ENCODE results near the gene IL4R.
A peak's percentile ranks its signal among the peaks of the same experiment; 100 is the strongest.

Gene IL4R

DNA sequence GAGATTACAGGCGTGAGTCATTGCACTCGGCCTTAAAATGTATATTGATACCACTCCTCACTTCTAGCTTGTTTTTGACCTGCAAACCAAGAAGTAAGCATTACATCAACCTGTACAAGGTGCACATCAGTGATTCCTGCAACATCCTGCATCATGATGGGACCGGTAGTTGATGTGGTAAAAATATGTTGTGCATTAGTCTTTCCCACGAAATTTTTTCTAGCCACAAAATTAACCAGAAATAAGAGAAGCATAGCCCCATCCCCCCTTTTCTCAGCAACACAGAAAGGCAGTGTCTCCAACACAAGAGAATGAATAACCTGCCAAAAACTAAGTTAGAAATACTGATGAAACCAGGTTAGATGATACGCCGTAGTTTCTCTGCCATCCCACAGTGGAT, 24.1 kb upstream of the IL4R start:
- no peak for DNase-seq

DNA sequence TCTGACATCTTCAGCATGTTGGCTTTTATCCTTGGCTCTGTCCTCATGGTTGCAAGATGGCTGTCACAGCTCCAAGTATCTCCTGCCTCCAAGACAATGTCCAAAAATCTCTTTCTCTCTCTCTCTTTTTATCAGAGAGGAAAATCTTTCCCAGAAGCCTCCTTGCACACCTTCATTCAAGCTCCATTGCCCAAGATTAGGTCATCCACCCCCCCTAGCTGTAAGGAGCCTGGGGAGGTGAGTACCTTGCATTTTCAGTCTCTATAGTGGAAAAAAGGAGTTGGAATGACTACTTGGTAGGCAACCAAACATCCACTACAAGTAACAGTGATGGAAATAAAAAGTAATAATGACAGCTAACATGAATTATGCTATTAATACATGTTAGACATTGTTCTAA, 23.2 kb upstream of the IL4R start:
- no peak for DNase-seq

DNA sequence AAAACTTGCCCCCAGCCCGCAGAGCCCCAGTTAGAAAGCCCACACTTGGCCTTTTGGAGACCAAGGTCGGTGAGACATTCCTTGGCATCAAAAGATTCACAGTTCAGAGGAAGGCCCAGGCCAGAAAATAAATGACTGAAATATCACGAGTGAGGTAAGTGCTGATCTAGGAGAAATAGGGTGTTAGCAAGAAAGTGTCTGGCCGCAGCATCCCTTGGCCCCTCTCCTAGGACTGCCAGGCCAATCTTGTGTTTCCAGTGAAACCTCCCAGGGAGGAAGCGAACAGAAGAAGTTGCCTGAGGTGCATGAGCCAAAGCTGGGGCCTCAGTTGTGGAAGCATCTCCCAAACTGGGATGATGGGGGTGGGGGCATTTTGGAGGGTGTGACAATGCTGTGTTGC, 22.7 kb upstream of the IL4R start:
- DNase-seq, result no peak

DNA sequence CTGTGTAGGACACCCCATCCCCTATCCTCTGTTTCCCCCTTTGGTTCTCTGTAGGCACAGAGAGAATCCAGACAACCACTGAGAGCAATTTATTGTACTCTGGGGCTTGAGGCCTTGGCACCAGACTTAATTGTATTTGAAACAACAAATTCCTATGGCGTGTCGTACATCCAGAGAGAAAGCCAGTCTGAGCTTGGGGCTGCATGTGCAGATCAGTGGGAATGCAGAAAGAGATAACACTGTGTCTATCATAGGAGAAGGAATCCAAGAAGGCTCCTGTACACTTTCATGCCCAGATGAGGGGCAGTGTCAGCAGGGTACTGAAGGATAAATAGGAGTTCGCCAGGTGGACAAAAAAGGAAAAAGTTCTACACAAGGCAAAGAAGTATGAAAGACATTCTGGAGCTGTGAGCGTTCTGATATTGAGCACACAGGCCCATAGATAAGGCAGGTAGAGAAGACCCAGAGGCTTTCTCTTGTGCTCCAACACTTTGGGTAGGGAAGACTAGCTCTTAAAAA, 22.0 kb upstream of the IL4R start:
- DNase-seq, result no peak

DNA sequence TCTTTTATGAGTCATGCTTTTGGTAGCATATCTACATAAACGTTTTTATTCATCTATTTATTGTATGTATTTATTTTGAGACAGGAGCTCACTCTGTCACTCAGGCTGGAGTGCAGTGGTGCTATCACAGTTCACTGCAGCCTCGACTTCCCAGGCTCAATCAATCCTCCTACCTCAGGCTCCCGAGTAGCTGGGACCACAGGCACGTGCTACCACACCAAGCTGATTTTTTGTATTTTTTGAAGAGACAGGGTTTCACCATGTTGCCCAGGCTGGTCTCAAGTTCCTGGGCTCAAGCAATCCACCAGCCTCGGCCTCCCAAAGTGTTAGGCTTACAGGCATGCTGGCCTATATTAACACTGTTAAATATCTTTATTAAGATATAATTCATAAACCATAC, 20.4 kb upstream of the IL4R start:
- no peak for DNase-seq

DNA sequence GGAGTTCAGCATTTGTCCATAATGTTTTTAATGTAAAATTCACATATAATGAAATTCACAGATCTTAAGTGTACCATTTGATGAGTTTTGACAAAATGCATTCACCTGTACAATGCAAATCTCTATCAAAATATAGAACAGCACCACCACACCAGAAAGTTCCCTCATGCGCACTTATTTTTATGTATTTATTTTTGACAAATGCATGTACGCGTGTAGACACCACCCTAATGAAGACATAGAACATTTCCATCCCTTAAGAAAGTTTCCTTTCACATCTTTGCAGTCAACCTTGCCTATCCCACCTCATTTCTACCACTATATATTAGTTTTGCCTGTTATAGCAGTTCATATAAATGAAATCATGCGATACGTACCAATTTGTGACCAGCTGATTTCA, 15.6 kb upstream of the IL4R start:
- no peak for DNase-seq

DNA sequence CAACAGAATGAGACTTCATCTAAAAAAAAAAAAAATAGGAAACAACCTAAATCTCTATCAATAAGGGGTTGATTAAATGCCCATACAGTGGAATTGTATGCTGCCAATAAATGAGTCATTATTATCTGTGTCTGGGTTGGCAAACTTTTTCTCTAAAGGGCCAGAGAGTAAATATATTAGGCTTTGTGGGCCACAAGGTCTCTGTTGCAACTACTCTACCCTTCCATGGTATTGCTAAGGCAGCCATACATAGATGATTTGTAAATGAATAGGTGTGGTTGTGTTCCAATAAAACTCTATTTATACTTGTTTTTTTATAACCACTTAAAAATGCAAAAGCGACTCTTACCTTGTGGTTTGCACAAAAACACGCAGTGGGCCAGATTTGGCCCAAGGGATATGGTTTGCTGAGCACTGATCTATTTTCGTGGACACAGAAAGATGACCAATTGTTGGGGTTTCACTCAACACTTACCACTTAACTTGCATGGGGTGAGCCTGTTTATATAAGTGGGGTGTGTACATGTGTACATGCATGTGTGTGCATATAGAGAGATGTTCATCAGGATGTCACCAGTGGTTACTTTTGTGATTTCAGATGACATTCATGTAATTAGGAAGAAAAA, 12.4 kb upstream of the IL4R start:
- DNase-seq, result no peak

DNA sequence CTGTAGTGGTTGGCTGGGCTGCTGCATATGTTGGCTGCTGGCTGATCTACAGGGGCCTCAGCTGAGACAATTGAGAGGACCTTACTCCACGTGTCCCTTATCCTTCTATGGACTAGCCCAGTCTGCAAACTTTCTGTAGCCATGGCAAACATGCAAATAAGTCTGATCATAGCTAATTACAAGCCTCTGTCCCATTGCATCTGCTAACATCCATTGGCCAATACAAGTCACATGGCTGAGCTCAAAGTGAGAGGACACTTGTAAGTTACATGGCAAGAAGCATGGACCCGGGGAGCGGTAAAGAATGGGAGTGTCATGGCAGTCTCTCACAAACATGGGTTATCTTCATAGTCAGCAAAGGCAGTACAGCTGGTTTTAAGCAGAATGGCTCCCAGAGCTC, 11.6 kb upstream of the IL4R start:
- no peak for DNase-seq

DNA sequence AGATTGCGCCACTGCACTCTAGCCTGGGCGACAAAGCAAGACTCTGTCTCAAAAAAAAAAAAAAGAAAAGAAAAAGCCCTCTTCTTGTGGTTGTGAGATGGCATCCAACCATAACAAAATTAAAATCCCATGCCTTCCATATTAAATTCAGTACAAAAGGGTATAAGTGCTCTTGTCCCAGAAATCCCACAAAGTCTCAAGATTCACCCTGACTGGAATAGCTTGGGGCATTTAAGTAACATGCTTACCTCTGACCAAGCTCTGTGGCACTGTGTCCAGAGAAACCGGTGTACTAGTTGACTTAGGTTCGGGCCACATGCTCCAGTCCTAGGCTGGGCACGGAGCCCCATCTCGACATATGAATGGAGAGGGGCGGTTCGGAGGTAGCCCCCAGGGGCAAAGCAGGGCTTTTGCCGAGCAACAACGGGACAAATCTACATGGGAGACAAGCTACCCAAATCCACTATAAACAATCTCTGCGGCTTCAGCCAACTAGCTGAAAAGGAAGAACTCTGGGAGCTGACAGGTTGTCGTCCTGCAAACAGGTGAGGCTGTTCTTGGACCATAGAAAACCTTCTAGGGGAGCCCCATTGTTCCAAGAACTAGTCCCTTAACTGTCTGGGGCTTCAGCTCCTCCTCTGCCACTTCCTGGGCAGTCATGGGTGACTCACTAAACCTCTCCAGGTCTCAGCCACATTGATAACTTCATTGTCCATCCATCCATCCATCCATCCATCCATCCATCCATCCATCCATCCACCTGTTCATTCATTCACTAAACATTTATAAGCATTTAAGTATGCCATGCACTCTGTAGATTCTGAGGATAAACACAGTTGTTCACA, 10.3 kb upstream of the IL4R start:
- DNase-seq, result no peak

DNA sequence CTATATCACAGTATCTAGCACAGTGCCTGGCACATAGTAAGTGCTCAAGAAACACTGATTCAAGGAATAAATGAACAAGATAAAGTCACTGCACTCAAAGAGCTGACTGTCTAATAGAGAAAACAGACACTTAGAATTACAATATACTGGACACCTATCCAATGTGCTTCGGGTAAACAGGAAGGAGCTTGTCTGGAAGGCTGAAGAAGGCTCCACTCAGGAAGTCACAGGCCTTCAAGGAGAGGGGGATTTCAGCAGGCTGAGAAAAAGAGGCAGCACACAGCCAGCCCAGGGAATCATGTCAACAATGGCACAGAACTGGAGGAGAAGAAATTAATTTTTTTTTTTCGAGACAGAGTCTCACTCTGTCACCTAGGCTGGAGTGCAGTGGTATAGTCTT, 9.7 kb upstream of the IL4R start:
- DNase-seq, result no peak

DNA sequence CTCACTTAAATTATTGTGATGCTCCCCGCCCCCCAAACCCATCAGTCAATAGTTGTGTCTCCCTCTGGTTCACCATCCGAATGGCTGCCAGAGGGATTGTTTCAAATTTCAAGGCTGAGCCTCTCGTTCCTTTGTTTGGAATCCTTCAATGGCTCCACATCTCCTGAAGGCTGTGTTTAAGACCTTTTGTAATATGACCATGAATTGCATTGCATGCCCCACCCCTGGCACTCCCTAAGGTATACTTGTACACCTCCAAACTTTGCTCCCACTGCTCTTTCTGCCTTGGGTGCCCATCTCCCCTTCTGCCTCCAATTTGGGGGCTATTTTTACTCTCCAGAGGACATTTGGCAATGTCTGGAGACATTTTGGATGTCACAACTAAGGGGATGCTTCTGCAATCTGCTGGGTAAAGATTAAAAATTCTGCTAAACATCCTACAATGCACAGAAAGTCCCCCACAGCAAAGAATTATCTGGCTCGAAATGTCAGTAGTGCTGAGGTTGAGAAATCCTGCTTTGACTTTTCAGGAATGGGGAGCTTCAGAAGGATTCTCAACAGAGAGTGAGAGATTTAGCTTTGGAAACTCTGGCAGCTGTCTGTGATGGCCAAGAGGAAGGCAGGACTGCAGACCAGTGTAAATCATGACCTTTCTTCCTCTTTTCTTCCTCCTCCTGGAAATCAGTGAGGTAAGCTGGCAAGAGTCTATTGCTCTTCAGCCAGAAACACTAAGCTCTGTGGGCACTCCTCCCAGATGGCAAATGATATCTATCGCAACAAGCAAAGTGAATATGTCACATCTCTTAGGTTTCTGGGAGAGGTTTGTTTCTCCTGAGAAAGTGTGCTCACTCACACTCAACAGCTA, 8.7 kb upstream of the IL4R start:
- DNase-seq, result no peak

DNA sequence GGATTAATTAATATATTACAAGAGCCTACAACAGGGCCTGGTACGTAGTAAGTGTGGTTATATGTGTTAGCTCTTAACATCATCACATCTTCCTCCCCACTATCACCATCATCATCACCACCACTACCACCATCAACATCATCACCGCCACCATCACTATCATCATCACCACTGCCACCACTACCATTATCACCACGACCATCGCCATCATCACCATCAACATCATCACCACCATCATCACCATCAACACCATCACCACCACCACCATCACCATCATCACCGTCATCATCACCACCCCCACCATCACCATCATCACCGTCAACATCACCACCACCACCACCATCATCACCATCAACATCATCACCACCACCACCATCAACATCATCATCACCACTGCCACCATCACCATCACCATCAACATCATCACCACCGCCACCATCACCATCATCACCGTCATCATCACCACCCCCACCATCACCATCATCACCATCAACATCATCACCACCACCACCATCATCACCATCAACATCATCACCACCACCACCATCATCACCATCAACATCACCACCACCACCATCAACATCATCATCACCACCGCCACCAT, 7.8 kb upstream of the IL4R start:
- no peak for DNase-seq

DNA sequence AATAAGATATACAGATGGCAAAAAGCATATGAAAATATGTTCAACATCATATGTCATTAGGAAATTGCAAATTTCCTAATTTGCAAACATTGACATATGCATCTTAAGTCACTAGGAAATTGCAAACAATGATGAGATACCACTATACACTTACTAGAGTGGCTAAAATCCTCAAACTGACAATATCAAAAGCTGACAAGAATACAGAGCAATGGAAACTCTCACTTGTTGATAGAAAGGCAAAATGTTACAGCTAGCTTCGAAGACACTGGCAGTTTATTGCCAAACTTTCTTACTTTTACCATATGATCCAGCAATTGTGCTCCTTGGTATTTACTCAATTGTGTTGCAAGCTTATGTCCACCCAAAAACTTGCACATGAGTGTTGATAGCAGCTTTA, 5.0 kb upstream of the IL4R start:
- no peak for DNase-seq

DNA sequence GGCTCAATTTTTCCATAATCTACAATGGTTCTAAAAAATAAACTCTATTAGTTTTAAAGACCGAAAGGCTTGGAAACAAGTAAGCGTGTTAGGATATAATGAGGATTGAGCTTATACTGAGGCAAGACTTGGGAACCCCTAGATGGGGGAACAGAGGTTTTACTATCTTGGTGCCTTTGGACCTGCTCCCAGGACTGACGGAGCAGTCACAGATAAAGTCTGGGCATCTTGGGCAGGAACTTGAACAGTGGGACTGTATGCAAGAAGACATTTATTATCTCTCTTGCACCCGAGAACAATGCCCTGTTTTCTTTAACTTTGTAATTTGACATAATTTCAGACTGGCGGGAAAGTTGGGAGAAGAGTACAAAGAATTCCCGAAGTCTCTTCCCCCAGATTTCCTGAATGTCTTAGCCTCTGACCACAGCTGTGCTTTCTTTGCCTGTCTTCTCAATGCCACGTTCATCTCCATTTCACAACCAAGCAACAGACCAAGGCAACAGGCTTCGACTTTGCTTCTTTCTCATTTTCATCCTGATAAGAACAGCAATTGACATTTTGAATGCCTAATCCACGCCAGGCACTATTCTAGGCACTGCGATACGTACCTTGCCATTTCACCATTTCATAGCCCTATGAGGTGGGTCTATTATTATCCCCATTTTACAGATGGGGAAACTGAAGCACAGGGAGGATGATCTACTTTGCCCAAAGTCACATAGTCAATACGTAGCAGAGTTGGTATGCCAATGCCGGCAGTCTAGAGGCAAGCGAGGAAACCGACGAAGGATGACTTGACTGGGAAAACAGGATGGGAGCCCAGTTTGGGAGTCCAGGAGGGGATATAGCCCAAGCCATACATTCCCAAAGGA, 3.0 kb upstream of the IL4R start:
- DNase-seq, result no peak

DNA sequence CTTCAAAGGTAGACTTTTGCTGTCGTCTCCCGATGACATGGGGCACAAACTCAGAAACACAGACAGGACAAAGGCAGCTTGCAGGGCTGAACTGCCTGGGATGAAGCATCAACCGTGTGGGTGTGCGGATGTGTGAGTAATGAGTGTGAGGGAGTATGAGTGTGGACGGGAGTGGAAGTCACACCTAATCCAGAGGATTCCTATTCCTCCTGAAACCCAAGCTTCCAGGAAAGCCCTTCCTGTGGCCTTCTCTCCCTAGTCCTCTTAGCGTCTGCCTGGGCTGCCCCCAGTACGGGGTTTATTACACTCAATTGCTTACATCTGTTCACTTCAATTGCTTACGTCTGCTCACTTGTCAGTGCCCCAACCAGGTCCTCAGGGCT, 2.3 kb upstream of the IL4R start:
- DNase-seq, result peak; percentile 20

DNA sequence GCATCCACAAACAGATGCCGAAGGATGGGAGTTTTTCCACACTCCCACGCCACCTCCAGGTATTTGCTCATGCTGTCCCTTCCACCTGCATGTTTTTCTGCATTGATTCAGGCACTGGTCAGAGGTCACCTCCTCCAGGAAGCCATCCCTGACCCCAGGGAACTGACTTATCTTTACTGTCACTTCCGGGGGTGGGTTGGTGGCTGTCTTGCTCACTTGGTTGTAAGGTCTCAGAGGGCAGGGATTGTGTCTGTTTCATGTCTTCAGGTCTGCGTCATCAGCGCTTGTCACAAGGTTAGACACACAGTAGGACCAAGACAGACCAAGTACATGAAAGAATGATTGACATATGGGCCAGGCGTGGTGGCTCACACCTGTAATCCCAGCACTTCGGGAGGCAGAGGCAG, 1.9 kb upstream of the IL4R start:
- no peak for DNase-seq

DNA sequence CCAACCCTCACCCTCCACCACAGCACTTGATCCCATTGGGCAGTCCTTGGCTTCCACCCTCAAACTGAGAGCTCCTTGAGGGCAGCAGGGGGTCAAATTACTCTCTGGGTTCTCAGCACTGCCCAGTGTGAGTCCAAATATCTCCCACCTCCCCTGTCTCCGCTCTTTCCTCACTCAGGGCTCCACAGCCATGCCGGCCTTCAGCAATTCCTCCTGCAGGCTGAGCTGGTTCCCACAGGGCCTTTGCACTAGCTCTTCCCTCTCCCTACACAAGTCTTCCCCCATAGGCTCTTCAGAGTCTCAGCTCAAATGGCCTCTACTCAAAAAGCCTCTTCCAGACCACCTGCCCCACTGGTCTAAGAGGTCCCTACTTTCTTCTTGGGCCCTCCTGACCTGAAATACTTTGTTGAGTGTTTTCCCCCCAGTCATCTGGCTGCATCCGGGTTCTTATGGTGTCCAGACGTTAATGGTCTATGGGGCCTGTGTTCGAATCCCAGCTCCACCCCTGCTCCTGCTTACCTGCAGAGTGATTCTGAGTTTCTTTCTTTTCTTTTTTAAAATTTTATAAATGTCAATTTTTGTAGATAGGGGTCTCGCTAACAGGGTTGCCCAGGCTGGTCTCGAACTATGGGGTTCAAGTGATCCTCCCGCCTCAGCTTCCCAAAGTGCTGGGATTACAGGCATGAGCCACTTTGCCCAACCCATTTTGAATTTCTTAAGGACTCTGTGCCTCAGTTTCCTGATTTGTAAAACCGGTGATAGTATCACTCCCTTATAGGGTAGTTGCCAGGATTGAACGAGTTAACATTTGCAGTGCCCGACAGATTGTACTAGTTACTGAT, 973 bp upstream of the IL4R start:
- DNase-seq, result no peak

DNA sequence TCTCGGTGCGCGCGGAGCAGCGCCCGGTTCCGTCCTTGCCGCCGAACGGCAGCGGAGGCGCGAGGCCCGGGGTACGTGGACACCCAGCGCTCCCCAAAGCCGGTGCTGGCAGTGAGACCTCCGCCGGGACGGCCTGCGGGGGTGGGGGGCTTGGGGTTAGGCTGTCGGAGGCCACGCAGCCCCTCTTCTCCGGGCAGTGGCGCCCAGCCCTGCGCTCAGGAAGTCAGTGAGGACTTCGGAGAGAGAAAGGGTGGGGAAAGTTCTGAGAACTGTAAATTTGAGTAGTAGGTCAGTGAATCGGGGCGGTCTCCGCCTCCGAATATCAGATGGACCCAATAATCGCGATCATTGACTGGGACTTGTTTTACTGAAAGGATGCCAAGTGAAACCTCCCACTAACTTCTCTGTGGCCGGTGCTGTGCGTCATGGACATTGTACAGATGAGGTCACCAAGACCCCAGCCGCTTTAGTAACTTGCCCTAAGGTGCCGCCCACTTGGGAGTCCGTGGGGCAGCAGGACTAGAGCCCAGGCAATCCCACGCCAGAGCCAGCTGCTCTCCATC, 468 bp downstream of the IL4R start:
- DNase-seq, result peak; percentile 67

DNA sequence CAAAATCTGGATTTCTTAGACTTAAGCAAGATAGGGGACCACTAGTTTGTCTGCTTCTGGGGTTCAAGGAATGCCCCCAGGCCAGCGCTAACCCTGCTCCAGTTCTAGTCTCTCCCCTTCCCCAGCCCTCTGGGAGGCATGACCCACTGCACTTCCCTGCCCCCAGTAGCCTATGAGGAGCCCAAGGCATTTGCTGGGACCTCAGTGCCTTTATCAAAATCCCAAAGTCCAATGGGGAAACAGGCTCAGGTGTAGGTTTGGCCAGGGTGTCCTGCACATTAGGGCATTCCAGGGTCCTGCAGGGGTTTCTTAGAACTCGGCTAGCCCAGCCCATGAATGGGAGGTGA, 1.2 kb downstream of the IL4R start:
- DNase-seq, result no peak

DNA sequence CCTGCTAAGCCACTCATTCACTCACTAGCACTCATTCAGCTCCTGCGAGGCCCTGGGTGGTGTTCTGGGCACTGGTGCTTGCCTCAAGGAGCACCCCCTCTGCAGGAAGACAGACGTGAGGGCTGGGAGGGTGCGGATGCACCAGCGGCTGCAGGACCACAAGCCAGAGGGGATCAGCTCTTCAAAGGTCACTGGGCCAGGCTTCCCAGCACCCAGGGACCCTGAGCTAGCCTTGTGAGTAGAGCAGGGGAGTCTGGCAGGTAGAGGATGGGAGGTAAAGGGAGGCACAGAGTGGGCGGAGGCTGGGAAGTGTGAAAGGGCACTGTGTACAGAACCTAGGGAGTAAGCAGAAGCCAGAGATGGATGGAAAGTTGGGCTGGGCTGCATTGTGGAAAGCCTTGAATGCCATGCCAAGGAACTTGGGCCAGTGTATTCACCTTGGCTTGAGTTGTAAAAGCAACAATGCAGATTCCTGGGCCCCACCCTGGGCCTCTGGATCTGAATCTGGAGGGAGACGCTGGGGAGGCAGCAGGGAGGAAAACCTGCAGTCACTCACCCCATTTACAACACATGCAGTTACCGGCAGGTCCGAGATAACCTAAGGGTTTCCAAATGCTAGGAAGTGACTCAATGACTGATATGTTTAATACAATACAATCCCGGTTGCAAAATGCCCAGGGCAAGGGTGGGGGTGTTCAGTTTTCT, 1.7 kb downstream of the IL4R start:
- no peak for DNase-seq
